SK-N-MC (cell line): Measurements from ENCODE around the gene PSMD9.
A peak's percentile ranks its signal among the peaks of the same experiment; 100 is the strongest.
"Not testable (repeated sequence)": the region's sequence is repeated elsewhere in the genome, so short reads cannot be mapped to it uniquely, and the experiment has no call there.

Experiments used
- DNase-seq: peaks from one replicate; pipeline ENCODE4 v3.0.0-alpha.2; 2011; ENCODE audit warnings: low read depth, low spot score
- H3K27ac ChIP-seq: fragments of 200-600 bp; sonication (generic); 2 replicates; pipeline ENCODE4 v1.5.1; 2016; ENCODE audit warnings: mixed run types
- H3K36me3 ChIP-seq: fragments of 200-600 bp; sonication (generic); 2 replicates; pipeline ENCODE4 v1.6.1; 2017; ENCODE audit warnings: antibody characterized with exemption, low read length, mixed read lengths; ENCODE audit not compliant: insufficient read depth
- H3K4me3 ChIP-seq: fragments of 200-600 bp; sonication (generic); 2 replicates; pipeline ENCODE4 v1.5.1; 2016
- H3K9ac ChIP-seq: fragments of 200-600 bp; sonication (generic); 2 replicates; pipeline ENCODE4 v1.8.0; 2017; ENCODE audit warnings: mixed run types, mixed read lengths; ENCODE audit not compliant: insufficient read length
- H3K9me3 ChIP-seq: fragments of 200-600 bp; sonication (generic); 2 replicates; pipeline ENCODE4 v1.6.1; 2017; ENCODE audit warnings: low read depth, mild to moderate bottlenecking, antibody characterized with exemption, low read length, moderate library complexity, mixed read lengths
- EZH2 ChIP-seq: fragments of 200-600 bp; sonication (generic); IDR thresholded peaks from one replicate; pipeline ENCODE4 v1.6.1; 2017; ENCODE audit warnings: antibody characterized with exemption
- FOXP2 ChIP-seq: optimal IDR thresholded peaks from 2 replicates; pipeline ENCODE3; 2011; ENCODE audit warnings: mild to moderate bottlenecking, moderate library complexity; ENCODE audit not compliant: insufficient read depth; ENCODE audit errors: extremely low read length, control extremely low read depth
- POLR2AphosphoS5 ChIP-seq: IDR thresholded peaks from 2 replicates; pipeline ENCODE4 v1.6.1; 2012; ENCODE audit warnings: mild to moderate bottlenecking, low read depth, low read length, borderline replicate concordance

Gene PSMD9

GRCh38 chr12:121889274-121889624, 659 bp downstream of the PSMD9 start:
- no peak for DNase-seq
- peak overlapping the region; percentile 84; the same call in 1 of the 2 replicates for H3K27ac ChIP-seq
- H3K9ac ChIP-seq = peak overlapping the region; percentile 92
- peaks cover 6% of the 10 kb centered on the region for H3K36me3 ChIP-seq
- TF ChIP-seq POLR2AphosphoS5 = no peak
- TF ChIP-seq FOXP2 = no peak
- no peak for TF ChIP-seq EZH2
- H3K9me3 ChIP-seq = no peaks in the 10 kb centered on the region
- peak overlapping the region; percentile 95 for H3K4me3 ChIP-seq

DNA sequence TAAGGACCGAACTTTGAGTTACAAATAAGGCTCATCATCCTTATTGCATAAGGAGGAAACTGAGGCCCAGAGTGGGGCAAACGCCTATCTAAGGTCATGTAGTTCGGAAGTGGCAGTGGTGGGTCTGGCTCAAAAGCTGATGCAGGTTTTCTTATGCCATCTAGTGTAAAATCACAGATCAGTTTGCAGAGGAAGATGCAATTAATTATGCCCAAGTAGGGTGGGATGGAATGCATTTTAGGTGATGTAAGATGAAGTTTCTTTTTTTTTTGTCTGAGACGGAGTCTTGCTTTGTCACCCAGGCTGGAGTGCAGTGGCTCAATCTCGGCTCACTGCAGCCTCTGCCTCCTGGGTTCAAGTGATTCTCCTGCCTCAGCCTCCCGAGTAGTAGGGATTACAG, 1.1 kb downstream of the PSMD9 start:
- H3K27ac ChIP-seq, DNase-seq, H3K9me3 ChIP-seq, H3K36me3 ChIP-seq: not testable (repeated sequence)
- Histone ChIP-seq H3K4me3 (peak overlapping the region; percentile 95), H3K9ac (peak overlapping the region; percentile 92)

DNA sequence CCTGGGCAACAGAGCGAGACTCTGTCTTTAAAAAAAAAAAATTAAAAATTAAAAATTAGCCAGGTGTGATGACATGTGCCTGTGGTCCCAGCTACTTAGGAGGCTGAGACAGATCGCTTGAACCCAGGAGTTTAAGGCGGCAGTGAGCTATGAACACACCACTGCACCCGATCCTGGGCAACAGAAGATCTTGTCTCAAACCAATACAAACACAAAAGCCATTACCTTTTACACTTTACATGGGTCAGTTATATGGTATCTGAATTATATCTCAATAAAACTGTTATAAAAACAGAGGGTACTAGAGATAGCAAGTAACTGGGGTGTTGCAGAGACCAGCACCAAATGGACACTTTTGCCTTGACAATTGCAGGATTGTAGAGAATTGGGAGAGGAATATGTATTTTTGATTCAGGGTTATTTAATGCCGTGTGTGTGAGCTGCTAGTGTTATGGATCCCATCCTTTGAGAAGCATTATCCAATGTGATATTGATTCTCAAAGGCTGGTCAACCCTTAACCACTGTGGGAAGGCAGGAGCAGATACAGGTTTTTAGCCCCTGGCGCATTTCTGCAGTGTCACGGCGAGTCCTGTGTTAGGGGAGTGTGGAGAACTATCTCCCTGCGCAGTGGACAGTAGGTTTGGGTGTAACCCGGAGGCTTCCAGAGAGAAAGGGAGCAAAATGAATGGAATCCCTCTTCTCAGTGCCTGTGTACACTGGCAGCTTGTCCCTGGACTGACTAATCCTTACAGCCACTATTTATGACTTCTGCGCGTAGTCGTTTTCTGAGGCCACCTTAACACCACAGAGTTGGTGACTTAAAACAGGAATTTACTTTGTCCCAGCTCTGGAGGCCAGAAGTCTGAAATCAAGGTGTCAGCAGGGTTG, 4.3 kb downstream of the PSMD9 start:
- no peak for DNase-seq
- Histone ChIP-seq H3K4me3 (no peak overlapping the region), H3K9ac (no peak overlapping the region), H3K9me3 (no peaks in the 10 kb centered on the region), H3K36me3 (peaks cover 28% of the 10 kb centered on the region), H3K27ac (no peak overlapping the region)
- no peak for TF ChIP-seq FOXP2
- TF ChIP-seq POLR2AphosphoS5 = no peak
- TF ChIP-seq EZH2 = no peak

- no peak for TF ChIP-seq POLR2AphosphoS5
- no peak for TF ChIP-seq FOXP2
- TF ChIP-seq EZH2 = no peak
- Histone ChIP-seq H3K36me3 (peaks cover 33% of the 10 kb centered on the region), H3K9me3 (no peaks in the 10 kb centered on the region), H3K9ac (peak overlapping the region; percentile 24), H3K27ac (0 out of 2 replicates have a peak overlapping the region, but pooled peaks have one; percentile 1), H3K4me3 (no peak overlapping the region)
- DNase-seq = no peak
Measured at GRCh38 chr12:121893961-121894460, 5.4 kb downstream of the PSMD9 start.

DNA sequence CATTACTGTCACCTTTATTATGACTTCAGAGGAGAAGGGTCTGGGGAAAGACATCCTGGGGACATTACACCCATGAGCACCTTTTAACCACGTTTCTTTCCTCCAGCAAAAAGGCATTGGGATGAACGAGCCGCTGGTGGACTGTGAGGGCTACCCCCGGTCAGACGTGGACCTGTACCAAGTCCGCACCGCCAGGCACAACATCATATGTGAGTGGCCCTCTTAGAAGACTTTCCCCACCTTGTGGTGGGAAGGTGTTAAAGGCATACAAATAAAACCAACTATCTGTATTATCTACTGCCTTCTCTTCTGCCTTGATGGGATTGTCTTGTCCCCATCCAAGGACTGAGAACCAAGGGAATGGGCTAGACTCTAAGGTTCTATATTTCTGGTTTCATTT, 6.0 kb downstream of the PSMD9 start:
- Histone ChIP-seq H3K4me3 (no peak overlapping the region), H3K9me3 (no peaks in the 10 kb centered on the region), H3K36me3 (peaks cover 39% of the 10 kb centered on the region), H3K9ac (no peak overlapping the region), H3K27ac (no peak overlapping the region)
- TF ChIP-seq EZH2 = no peak
- no peak for TF ChIP-seq FOXP2
- TF ChIP-seq POLR2AphosphoS5 = no peak
- DNase-seq = no peak

- H3K27ac ChIP-seq = no peak overlapping the region
- H3K4me3 ChIP-seq = no peak overlapping the region
- H3K9me3 ChIP-seq = no peaks in the 10 kb centered on the region
- no peak for DNase-seq
- H3K36me3 ChIP-seq = peaks cover 63% of the 10 kb centered on the region
- no peak for TF ChIP-seq EZH2
- H3K9ac ChIP-seq = no peak overlapping the region
Measured at GRCh38 chr12:121898287-121898686, 9.7 kb downstream of the PSMD9 start.

DNA sequence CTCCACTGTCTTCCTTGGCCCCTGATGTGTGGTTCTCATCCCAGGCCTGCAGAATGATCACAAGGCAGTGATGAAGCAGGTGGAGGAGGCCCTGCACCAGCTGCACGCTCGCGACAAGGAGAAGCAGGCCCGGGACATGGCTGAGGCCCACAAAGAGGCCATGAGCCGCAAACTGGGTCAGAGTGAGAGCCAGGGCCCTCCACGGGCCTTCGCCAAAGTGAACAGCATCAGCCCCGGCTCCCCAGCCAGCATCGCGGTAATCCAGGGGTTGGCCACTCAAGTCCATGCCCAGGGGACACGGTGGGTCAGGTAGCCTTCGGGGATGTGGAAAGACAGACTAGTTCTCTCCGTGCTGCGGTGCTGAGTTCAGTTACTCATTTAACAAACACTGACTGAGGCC, 11.0 kb downstream of the PSMD9 start:
- Histone ChIP-seq H3K36me3 (peaks cover 69% of the 10 kb centered on the region), H3K27ac (no peak overlapping the region), H3K9me3 (no peaks in the 10 kb centered on the region), H3K4me3 (no peak overlapping the region), H3K9ac (no peak overlapping the region)
- TF ChIP-seq EZH2 = no peak
- no peak for TF ChIP-seq FOXP2
- no peak for TF ChIP-seq POLR2AphosphoS5
- DNase-seq = no peak

- Histone ChIP-seq H3K27ac (no peak overlapping the region), H3K4me3 (no peak overlapping the region), H3K36me3 (peaks cover 53% of the 10 kb centered on the region), H3K9ac (no peak overlapping the region), H3K9me3 (no peaks in the 10 kb centered on the region)
- TF ChIP-seq EZH2 = no peak
- no peak for TF ChIP-seq FOXP2
- TF ChIP-seq POLR2AphosphoS5 = no peak
- no peak for DNase-seq
Measured at GRCh38 chr12:121903202-121903601, 14.6 kb downstream of the PSMD9 start.

- Histone ChIP-seq H3K9me3 (no peaks in the 10 kb centered on the region), H3K36me3 (peaks cover 56% of the 10 kb centered on the region), H3K9ac (no peak overlapping the region), H3K27ac (peak overlapping the region; percentile 67), H3K4me3 (no peak overlapping the region)
- no peak for DNase-seq
- TF ChIP-seq EZH2 = no peak
- no peak for TF ChIP-seq FOXP2
- TF ChIP-seq POLR2AphosphoS5 = no peak
Measured at GRCh38 chr12:121905746-121906145, 17.2 kb downstream of the PSMD9 start.
